Stimulated activated CD4-positive, alpha-beta T cell treated with anti-CD3 and anti-CD28 coated beads, Interleukin-15, amount 100 ng/mL, for 24 hours (primary cell): ENCODE results near the gene ABI1.
A peak's percentile ranks its signal among the peaks of the same experiment; 100 is the strongest.
"Not testable (repeated sequence)": the region's sequence is repeated elsewhere in the genome, so short reads cannot be mapped to it uniquely, and the experiment has no call there.

Experiments
- DNase-seq: peaks from one replicate; pipeline ENCODE4 v3.0.0-alpha.2; 2020

ABI1 gene

DNA sequence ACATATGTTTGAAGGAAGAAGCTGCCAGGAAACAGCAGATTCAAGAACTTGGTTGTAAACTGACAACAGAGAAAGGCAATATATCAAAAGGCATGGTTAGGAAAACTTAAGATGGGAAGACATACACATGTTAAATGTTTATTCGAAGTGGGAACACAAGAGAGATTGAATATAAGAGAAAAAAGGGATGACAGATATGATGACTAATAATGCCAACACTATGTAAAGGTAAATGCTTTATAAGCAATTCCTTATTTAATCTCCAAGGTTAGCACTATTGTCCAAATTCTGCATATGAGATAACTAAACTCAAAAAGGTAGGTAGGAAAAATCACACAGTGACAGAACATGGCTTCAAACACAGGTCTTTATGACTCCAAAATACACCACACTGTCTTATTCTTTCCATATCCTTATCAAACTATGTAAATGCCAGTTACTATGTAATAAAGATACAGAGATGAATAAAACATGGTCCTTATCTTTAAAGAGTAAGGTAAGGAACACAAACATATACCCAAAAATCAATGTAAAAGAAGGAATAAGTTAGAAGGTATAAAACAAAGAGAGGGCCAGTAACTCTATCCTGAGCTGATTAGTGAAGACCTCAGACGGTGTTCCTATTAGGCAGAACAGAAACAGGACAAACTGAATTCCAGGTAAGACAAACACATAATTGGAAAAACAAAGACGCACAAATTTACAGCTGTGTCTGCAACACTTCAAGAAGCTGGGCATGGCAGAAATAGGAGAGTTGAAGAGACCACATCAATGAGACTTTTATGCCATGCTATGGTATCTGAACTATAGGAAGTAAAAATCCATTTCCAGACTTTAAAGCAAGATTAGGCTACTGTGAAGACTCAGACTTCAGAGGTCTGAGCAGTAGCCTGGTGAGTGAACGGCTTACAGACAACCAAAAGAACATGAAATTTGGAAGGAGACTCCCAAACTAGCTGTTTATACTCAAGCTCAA lies 56.1 kb downstream of the ABI1 start:
- DNase-seq = no peak

DNA sequence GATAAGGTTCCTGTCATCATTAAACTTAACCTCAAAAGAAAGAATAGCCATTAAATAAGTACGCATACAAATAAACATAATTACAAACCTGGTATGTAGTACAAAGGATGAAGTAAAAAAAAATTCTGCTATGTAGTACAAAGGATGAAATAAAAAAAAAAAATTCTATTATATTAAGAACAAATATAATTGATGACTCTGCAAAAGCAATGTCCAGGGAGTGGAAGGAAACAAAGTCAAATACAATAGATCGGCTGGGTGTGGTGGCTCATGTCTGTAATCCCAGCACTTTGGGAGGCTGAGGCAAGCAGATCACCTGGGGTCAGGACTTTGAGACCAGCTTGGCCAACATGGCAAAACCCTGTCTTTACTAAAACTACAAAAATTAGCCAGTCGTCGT lies 56.9 kb downstream of the ABI1 start:
- DNase-seq = no peak

GRCh38 chr10:26802527-26802926 lies 58.2 kb downstream of the ABI1 start:
- no peak for DNase-seq

DNA sequence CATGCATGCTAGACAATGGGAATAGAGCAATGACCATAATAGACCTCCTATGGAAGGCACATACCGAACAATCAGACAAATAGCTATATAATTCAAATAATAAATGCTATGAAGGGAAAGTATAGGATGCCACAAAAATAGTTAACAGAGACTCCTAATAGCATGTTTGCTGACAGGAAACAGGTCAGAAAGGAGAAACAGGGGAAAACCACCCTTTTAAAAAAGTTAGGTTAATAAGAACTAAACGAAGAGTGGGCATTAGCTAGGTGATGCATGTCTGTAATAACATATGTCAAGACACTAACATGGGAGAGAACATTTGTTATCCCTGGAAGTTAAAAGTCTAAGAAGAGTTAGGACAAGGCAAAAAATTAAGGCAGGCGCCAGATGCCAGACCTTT lies 58.9 kb downstream of the ABI1 start:
- DNase-seq = no peak

- no peak for DNase-seq
Measured at GRCh38 chr10:26801274-26801673, 59.5 kb downstream of the ABI1 start.

DNA sequence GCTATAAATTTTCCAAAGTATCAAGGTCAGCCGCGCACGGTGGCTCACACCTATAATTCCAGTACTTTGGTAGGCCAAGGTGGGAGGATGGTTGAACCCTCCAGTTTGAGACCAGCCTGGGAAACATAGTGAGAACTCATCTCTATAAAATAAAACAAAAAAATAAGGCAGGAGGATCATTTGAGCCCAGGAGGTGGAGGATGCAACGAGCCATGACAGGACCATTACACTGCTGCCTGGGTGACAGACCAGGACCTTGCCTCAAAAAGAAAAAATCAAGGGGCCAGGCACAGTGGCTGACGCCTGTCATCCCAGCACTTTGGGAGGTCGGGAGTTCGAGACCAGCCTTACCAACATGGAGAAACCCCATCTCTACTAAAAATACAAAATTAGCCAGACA lies 60.3 kb downstream of the ABI1 start:
- DNase-seq = no peak

DNA sequence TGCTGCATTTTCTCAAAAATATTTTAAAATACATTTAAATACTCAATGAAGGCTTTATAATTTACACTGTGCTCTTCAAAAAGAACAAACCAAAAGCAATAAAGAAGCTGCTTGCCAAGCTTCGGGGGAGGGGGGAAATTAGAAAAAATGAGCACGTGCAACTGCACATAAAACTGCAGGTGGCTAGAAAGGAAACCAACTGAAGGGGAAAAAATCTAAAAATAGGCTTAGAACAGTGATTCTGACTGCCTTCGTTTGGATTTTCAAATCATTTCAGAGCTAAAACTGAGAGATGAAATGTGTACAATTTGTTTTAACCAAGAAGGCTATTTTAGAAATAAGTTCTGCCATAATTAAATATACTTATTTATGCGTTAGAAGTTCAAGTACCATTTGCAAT lies 61.4 kb downstream of the ABI1 start:
- no peak for DNase-seq

DNA sequence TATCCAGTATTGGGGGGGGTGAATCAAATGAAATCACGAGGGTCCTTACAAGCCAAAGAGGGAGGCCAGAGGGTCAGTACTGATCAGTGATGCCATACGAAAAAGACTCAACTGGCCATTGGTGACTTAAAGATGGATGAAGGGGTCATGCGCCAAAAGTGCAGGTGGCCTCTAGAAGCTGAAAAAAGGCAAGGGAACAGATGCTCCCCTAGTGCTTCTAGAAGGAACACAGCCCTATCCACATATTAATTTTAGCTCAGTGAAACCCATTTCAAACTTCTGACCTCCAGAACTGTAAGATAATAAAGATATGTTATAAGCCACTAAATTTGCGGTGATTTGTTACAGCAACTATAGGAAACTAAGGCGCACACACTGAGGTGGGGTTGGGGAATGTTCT lies 62.5 kb downstream of the ABI1 start:
- DNase-seq = no peak

DNA sequence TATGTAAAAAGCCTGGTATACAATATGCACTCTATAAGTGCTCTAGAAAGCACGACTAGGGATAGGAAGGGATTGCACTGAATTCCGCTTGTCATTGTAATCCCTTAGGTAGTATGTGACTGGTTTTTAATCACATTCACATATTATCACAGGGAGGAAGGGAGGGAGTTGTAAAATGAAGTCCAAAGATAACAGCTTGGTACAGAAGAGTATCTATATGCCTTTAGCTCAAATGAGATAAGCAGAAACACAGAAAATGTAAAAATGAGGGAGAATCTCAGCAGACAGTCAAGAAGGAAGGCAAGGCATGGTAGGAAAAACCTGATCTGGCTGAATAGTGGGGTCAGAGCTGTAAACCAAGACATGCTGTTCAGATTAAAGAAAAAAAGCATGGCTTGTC lies 63.4 kb downstream of the ABI1 start:
- DNase-seq = no peak

DNA sequence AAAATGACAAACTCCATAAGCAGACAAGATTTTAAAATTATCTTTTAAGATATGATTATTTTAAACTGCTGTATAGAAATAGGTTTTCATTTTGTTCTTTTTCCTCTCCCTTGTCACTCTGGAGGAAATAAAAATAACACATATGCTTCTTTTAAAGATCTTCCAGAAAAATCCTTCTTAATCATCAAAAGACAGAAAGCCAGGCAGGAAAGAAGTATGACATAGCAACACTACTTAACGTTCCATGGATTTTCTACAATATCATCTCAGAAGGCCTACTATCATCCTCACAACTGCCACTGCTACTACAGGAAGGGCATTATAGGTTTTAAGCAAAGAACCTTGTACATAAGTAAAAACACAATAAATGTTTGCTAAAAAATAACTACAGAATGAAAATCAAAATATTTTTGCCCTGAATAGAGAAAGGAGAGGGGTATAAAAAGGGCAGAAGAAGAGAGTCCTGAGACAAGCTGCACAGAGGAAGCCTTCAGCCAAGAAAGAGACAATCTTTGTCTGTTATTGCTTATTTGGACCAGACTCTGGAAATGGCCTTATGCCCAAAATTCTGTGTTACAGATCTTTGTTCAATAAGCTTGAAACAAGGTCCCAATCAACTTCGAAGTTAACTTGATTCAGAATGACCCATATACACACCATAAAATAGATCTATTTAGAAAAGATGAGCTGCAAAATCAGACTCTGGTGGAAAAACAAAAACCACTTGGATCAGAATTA lies 67.8 kb downstream of the ABI1 start:
- DNase-seq = no peak

GRCh38 chr10:26790221-26790995 lies 70.3 kb downstream of the ABI1 start:
- DNase-seq = no peak

GRCh38 chr10:26789779-26790178 lies 71.0 kb downstream of the ABI1 start:
- DNase-seq = not testable (repeated sequence)

GRCh38 chr10:26787362-26787761 lies 73.4 kb downstream of the ABI1 start:
- DNase-seq = no peak

GRCh38 chr10:26781797-26782196 lies 79.0 kb downstream of the ABI1 start:
- DNase-seq = peak; percentile 19

DNA sequence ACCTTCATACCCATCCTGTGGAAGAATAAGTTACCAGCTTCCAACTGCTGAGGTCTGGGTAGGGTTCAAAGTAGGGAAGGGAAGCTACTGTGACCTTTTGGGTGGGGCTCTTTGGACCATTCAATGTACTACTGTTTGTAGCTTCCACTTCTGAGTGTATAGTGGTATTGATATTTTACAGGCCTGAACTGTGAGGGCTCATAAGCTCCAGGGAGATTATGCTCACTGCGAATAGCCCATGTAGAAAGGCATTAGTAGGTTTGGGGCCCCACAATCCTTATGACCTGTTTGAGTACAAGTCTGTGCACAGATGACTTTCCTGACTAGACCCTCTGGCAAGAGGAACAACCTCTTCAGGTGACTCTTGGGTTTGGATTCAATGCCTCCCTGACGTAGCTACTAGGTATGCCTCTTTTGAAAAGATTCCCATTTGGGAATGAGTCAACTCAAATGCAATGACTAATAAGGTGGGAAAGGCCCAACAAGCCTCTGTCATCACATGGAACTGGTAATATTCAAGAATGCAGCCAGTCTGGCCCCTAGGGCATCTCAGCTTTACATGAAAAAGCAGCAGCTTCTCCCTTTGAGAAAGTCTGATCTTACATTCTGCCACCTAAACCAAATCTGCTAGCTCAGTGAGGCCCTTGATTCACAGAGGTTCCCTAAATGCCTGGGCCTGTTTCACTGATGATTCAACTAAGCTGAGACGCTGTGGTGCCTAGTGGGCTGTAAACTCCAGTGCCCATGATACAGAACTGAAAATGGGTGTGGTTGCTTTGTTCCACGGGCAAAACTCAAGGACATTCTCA lies 79.8 kb downstream of the ABI1 start:
- peak; percentile 38 for DNase-seq

- DNase-seq = no peak
Measured at GRCh38 chr10:26780106-26780792, 80.5 kb downstream of the ABI1 start.

GRCh38 chr10:26779176-26779860 lies 81.4 kb downstream of the ABI1 start:
- DNase-seq = no peak

- no peak for DNase-seq
Measured at GRCh38 chr10:26777686-26778085, 83.1 kb downstream of the ABI1 start.

GRCh38 chr10:26776258-26776657 lies 84.5 kb downstream of the ABI1 start:
- DNase-seq = no peak

GRCh38 chr10:26773633-26774032 lies 87.1 kb downstream of the ABI1 start:
- DNase-seq = no peak

DNA sequence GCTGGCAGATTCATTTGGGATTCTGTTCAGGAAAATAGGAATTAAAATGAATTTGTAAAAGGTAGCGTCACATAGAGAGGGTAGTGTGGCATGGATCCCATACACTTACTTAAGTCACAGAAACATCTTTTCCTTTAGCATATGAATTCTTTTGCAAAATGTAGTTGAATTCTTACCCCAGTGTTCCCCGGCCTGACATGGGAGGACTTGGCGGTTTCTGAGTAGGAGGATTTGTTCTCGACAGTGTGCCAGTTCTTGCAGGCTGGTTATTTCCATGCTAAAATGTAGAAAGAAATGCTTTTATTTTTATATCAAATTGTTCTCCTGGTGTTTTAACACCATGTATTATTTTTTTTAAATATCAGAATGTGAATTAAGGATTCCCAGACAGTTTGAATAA lies 90.7 kb downstream of the ABI1 start:
- DNase-seq = no peak
